ENCODE measurements around the gene ADGRG4.

Gene ADGRG4

GRCh38 chrX:136295380-136295779 is 5.4 kb upstream of the ADGRG4 start:
- no peak for DNase-seq

GRCh38 chrX:136303041-136303440 is 2.3 kb downstream of the ADGRG4 start:
- DNase-seq: no peak

- DNase-seq: no peak
These were observed 3.7 kb downstream of the ADGRG4 start for GRCh38 chrX:136304493-136304892.

- no peak for DNase-seq
These were observed 5.4 kb downstream of the ADGRG4 start for GRCh38 chrX:136306182-136306581.

GRCh38 chrX:136307471-136307870 is 6.7 kb downstream of the ADGRG4 start:
- no peak for DNase-seq

GRCh38 chrX:136310411-136310810 is 9.6 kb downstream of the ADGRG4 start:
- DNase-seq: no peak

GRCh38 chrX:136318156-136318555 is 17.4 kb downstream of the ADGRG4 start:
- DNase-seq: no peak

- DNase-seq: peak; percentile 0
These were observed 18.3 kb downstream of the ADGRG4 start for GRCh38 chrX:136318895-136319597.

GRCh38 chrX:136319600-136319999 is 18.8 kb downstream of the ADGRG4 start:
- no peak for DNase-seq

- no peak for DNase-seq
These were observed 20.8 kb downstream of the ADGRG4 start for GRCh38 chrX:136321532-136321931.

- no peak for DNase-seq
These were observed 21.3 kb downstream of the ADGRG4 start for GRCh38 chrX:136322064-136322463.

GRCh38 chrX:136325377-136325776 is 24.6 kb downstream of the ADGRG4 start:
- no peak for DNase-seq

GRCh38 chrX:136328933-136329332 is 28.2 kb downstream of the ADGRG4 start:
- DNase-seq: no peak

- no peak for DNase-seq
These were observed 35.9 kb downstream of the ADGRG4 start for GRCh38 chrX:136336623-136337022.

- no peak for DNase-seq
These were observed 38.9 kb downstream of the ADGRG4 start for GRCh38 chrX:136339702-136340101.

- no peak for DNase-seq
These were observed 43.6 kb downstream of the ADGRG4 start for GRCh38 chrX:136344320-136344719.

GRCh38 chrX:136346506-136346905 is 45.7 kb downstream of the ADGRG4 start:
- no peak for DNase-seq

GRCh38 chrX:136347706-136348105 is 46.9 kb downstream of the ADGRG4 start:
- DNase-seq: no peak

GRCh38 chrX:136353526-136354093 is 52.8 kb downstream of the ADGRG4 start:
- DNase-seq: no peak

- DNase-seq: no peak
These were observed 53.4 kb downstream of the ADGRG4 start for GRCh38 chrX:136354201-136354600.

- DNase-seq: no peak
These were observed 68.6 kb downstream of the ADGRG4 start for GRCh38 chrX:136369377-136369776.

- no peak for DNase-seq
These were observed 76.0 kb downstream of the ADGRG4 start for GRCh38 chrX:136376713-136377112.

GRCh38 chrX:136380010-136380769 is 79.4 kb downstream of the ADGRG4 start:
- DNase-seq: no peak

- DNase-seq: no peak
These were observed 85.4 kb downstream of the ADGRG4 start for GRCh38 chrX:136386173-136386572.
